Heart left ventricle (tissue), 16 donors: ENCODE data around the gene MYL6. TPM values are rescaled to one million over a fixed set of nuclear protein-coding genes. Genes with fewer than 3 reads are reported as not detected.

Source experiments
- ATAC-seq, 4 donors: fragments of 200-7000 bp; cut with Tn5 transposase; one replicate each; pipeline ENCODE4 v1.9.1; 2020 to 2022; ENCODE audit warnings: moderate library complexity in 4 of 4, mild to moderate bottlenecking in 3 of 4, moderate number of reproducible peaks in 1 of 4
- DNase-seq, 5 donors: peaks; one replicate each; pipeline ENCODE4 v3.0.0-alpha.2; 2020
- H3K27ac ChIP-seq, 12 donors: fragments of 200-600 bp; sonication (generic) in 4 of 12; one replicate each; pipeline versions ENCODE4 v1.5.0 to v1.8.0; 2016 to 2022; ENCODE audit warnings: mild to moderate bottlenecking in 2 of 12
- H3K27me3 ChIP-seq, 9 donors: fragments of 200-600 bp; sonication (generic) in 2 of 9; one replicate each; pipeline versions ENCODE4 v1.5.1 to v1.8.0; 2016 to 2022; ENCODE audit warnings: mild to moderate bottlenecking in 3 of 9
- H3K36me3 ChIP-seq, 9 donors: fragments of 200-600 bp; sonication (generic) in 2 of 9; one replicate each; pipeline versions ENCODE4 v1.5.0 to v1.8.0; 2018 to 2022; ENCODE audit warnings: mild to moderate bottlenecking in 2 of 9
- H3K4me1 ChIP-seq, 12 donors: fragments of 200-600 bp; sonication (generic) in 4 of 12; one replicate each; pipeline versions ENCODE4 v1.5.0 to v1.8.0; 2016 to 2022; ENCODE audit warnings: mild to moderate bottlenecking in 3 of 12
- H3K4me3 ChIP-seq, 12 donors: fragments of 200-600 bp; sonication (generic) in 4 of 12; one replicate each; pipeline versions ENCODE4 v1.5.0 to v1.8.0; 2017 to 2022; ENCODE audit warnings: mild to moderate bottlenecking in 9 of 12, moderate library complexity in 4 of 12
- H3K9me3 ChIP-seq, 12 donors: fragments of 200-600 bp; sonication (generic) in 4 of 12; one replicate each; pipeline versions ENCODE4 v1.5.0 to v1.8.0; 2016 to 2022; ENCODE audit warnings: mild to moderate bottlenecking in 1 of 12
- CTCF ChIP-seq, 12 donors: fragments of 200-600 bp; sonication (generic) in 4 of 12; IDR thresholded peaks; one replicate each; pipeline versions ENCODE4 v1.5.0 to v1.8.0; 2018 to 2022; ENCODE audit warnings: antibody characterized with exemption in 12 of 12, mild to moderate bottlenecking in 5 of 12
- POLR2A ChIP-seq, 2 donors: fragments of 450-650 bp; IDR thresholded peaks; one replicate each; pipeline ENCODE4 v1.6.1; 2017; ENCODE audit warnings: antibody characterized with exemption in 2 of 2, mild to moderate bottlenecking in 2 of 2, moderate library complexity in 2 of 2
- WGBS, 4 donors: extraction: QIAGEN DNeasy Blood & Tissue Kit in 2 of 4; methylation state at CpG; one replicate each; pipeline versions ENCODE4 v1.1.5 to v1.1.7; 2013 to 2018; 5-methylcytosine and 5-hydroxymethylcytosine counted together
- intact Hi-C, 10 donors: fragments of 100-400 bp; cut with DNase I; formaldehyde crosslinking; loops; one replicate each; pipeline versions ENCODE4 v1.11.1 to v1.14.2; 2022
- polyA plus RNA-seq, 2 donors: library from polyadenylated mRNA; stranded (reverse); fragments of 200-250 nt; gene quantifications; one replicate each; pipeline ENCODE4 v1.2.3, GENCODE V29; 2013
- total RNA-seq, 9 donors: library from RNA; depleted of rRNA in 2 of 9; stranded (reverse); fragments of >200 nt in 2 of 9; fragmentation: NEBNext Ultra II Directional in 3 of 9; extraction: Animal tissue kit (Norgen Biotek cat#: 25700) in 3 of 9; gene quantifications; one replicate each; pipeline versions ENCODE4 v1.1.0 to v1.2.4, GENCODE V29; 2016 to 2023
- donor health status: ischemic (EF 13 %, LVEDD 7.1; RV severe dilation, severe dysfunction).
- donor health status: healthy with polysubstance abuse.
- donor health status: DM: no; HTN: yes; CAD: no.
- donor health status: DM: no; HTN: no; CAD: no.
- donor health status: ischemic (EF 25% LVEDD 6.9; RV normal size, moderate dysfunction).
- donor health status: ischemic (EF 25% LVEDD 5.7; RV mildly dilated, moderate dysfunction).
- donor health status: healthy.
- donor health status: DM: yes; HTN: yes; CAD: no.
- donor health status: ischemic (EF 35%, LVEDD 5.7; RV mildly dilated, moderate dysfunction).
- donor health status: nonischemic (EF 11% LVEDD 7.7; RV severe dilation, severe dysfunction).
- donor health status: DM: yes; HTN: yes; CAD: no.
- donor health status: PGD.
- donor health status: ischemic (EF 29% LVEDD 5.4; RV normal size, mild dysfunction).
- donor health status: nonischemic (EF 23%, LVEDD 6.1; RV moderate dilation, normal function).

Gene MYL6
- total and polyA plus RNA-seq, 11 donors = 355 to 1,383 (median 718) TPM

GRCh38 chr12:56159482-56160192 is 1.5 kb downstream of the MYL6 start:
- 3 to 13% (median 6%) methylated on average over 8 of the region's 8 CpGs for WGBS, 4 donors
- Histone ChIP-seq H3K27ac (peak overlapping the region; percentile 92 to 99 (median 98)), H3K4me3 (peak overlapping the region; percentile 62 to 98 (median 90)), H3K36me3 (peaks cover 0 to 55% (median 53%) of the 10 kb centered on the region in 9 donors), H3K27me3 (no peaks in the 10 kb centered on the region), H3K9me3 (no peaks in the 10 kb centered on the region), H3K4me1 (peaks cover 4 to 45% (median 34%) of the 10 kb centered on the region in 12 donors)
- ATAC-seq (no peak), DNase-seq (no peak)
- TF ChIP-seq CTCF (IDR thresholded peaks at IDR 0.05) = no peak
- intact Hi-C loops = loop anchor here in 9 of 10 donors (2.0 to 5.0 kb wide), 5 partner anchors 29 to 42 kb away; partner anchors contain the start of genes ZC3H10 (in 6 of the 9), RPL41 (in 3 of the 9) and SMARCC2 (in 1 of the 9)

- Histone ChIP-seq H3K27me3 (no peaks in the 10 kb centered on the region), H3K27ac (peak overlapping the region; percentile 92 to 99 (median 98)), H3K36me3 (peaks cover 0 to 62% (median 59%) of the 10 kb centered on the region in 9 donors), H3K9me3 (no peaks in the 10 kb centered on the region), H3K4me3 (peak overlapping the region; percentile 62 to 98 (median 90)), H3K4me1 (peaks cover 4 to 46% (median 34%) of the 10 kb centered on the region in 12 donors)
- TF ChIP-seq CTCF (IDR thresholded peaks at IDR 0.05) (no peak), POLR2A (IDR thresholded peaks at IDR 0.05) (no peak)
- intact Hi-C loops = no loop called here
- WGBS, 4 donors = 4 to 13% (median 12%) methylated on average over 7 of the region's 7 CpGs
- DNase-seq = no peak
- ATAC-seq = peak in 1 of 4 donors; percentile 1
Observed at GRCh38 chr12:56160193-56160763, 2.1 kb downstream of the MYL6 start.

GRCh38 chr12:56160894-56161689 is 2.9 kb downstream of the MYL6 start:
- Histone ChIP-seq H3K4me1 (peaks cover 4 to 54% (median 34%) of the 10 kb centered on the region in 12 donors), H3K27ac (peak overlapping the region in 11 of 12 donors; percentile 50 to 99 (median 98)), H3K4me3 (peak overlapping the region; percentile 62 to 98 (median 90)), H3K36me3 (peaks cover 0 to 70% (median 68%) of the 10 kb centered on the region in 9 donors), H3K9me3 (no peaks in the 10 kb centered on the region), H3K27me3 (no peaks in the 10 kb centered on the region)
- DNase-seq (no peak), ATAC-seq (no peak)
- intact Hi-C loops = no loop called here
- TF ChIP-seq CTCF (IDR thresholded peaks at IDR 0.05) (no peak), POLR2A (IDR thresholded peaks at IDR 0.05) (no peak)
- WGBS, 4 donors = 42 to 58% (median 46%) methylated on average over 11 of the region's 11 CpGs
